ENCODE results near the gene LRG1.
"Not testable (repeated sequence)": the region's sequence is repeated elsewhere in the genome, so short reads cannot be mapped to it uniquely, and the experiment has no call there.

LRG1 gene

GRCh38 chr19:4553092-4553695 is 13.4 kb upstream of the LRG1 start:
- DNase-seq (ENCODE audit: low spot score), result no peak

GRCh38 chr19:4552525-4552819 is 12.6 kb upstream of the LRG1 start:
- no peak for DNase-seq (ENCODE audit: low spot score)

GRCh38 chr19:4550479-4551050 is 10.7 kb upstream of the LRG1 start:
- DNase-seq (ENCODE audit: low spot score), result no peak

- DNase-seq (ENCODE audit: low spot score), result no peak
These were observed 10.2 kb upstream of the LRG1 start for GRCh38 chr19:4550018-4550417.

- no peak for DNase-seq (ENCODE audit: low spot score)
These were observed 8.4 kb upstream of the LRG1 start for GRCh38 chr19:4548238-4548584.

- no peak for DNase-seq (ENCODE audit: low spot score)
These were observed 7.7 kb upstream of the LRG1 start for GRCh38 chr19:4547303-4548237.

- no peak for DNase-seq (ENCODE audit: low spot score)
These were observed 4.2 kb upstream of the LRG1 start for GRCh38 chr19:4543842-4544647.

- DNase-seq (ENCODE audit: low spot score), result no peak
These were observed 3.3 kb upstream of the LRG1 start for GRCh38 chr19:4542896-4543841.

- DNase-seq (ENCODE audit: low spot score), result not testable (repeated sequence)
These were observed 1.9 kb upstream of the LRG1 start for GRCh38 chr19:4541806-4542145.

GRCh38 chr19:4541114-4541805 is 1.4 kb upstream of the LRG1 start:
- DNase-seq (ENCODE audit: low spot score), result no peak

- no peak for DNase-seq (ENCODE audit: low spot score)
These were observed 605 bp downstream of the LRG1 start for GRCh38 chr19:4539169-4539692.

GRCh38 chr19:4538601-4538954 is 1.3 kb downstream of the LRG1 start:
- DNase-seq (ENCODE audit: low spot score), result no peak

GRCh38 chr19:4537953-4538600 is 1.8 kb downstream of the LRG1 start:
- no peak for DNase-seq (ENCODE audit: low spot score)

- no peak for DNase-seq (ENCODE audit: low spot score)
These were observed 3.0 kb downstream of the LRG1 start for GRCh38 chr19:4536798-4537197.

- DNase-seq (ENCODE audit: low spot score), result peak; percentile 79
These were observed 4.8 kb downstream of the LRG1 start, which contains the start of gene PLIN5 for GRCh38 chr19:4534836-4535658. TSS of gene PLIN5 (minus strand) at chr19:4535224. CDS start at chr19:4534074, 1,150 bp downstream.

- DNase-seq (ENCODE audit: low spot score), result no peak
These were observed 5.9 kb downstream of the LRG1 start for GRCh38 chr19:4533835-4534424.

- DNase-seq (ENCODE audit: low spot score), result no peak
These were observed 6.5 kb downstream of the LRG1 start for GRCh38 chr19:4533334-4533733.

- DNase-seq (ENCODE audit: low spot score), result no peak
These were observed 8.2 kb downstream of the LRG1 start for GRCh38 chr19:4531562-4532165.
